Keratinocyte (primary cell): Measurements from ENCODE around the gene VIPR2. TPM values are rescaled to one million over a fixed set of nuclear protein-coding genes. Genes with fewer than 3 reads are reported as not detected.

Source experiments
- DNase-seq: peaks from one replicate; pipeline ENCODE4 v3.0.0-alpha.2; 2011; ENCODE audit warnings: low read depth, missing footprints, low spot score
- FAIRE-seq: peaks from 2 replicates; lab custom pipeline; 2011; peaks lifted over from hg19 to GRCh38; lab: Jason Lieb, UNC
- H2AFZ ChIP-seq: 2 replicates; pipeline ENCODE4 v1.6.0; 2012; ENCODE audit warnings: low read length, control low read depth, inconsistent platforms; ENCODE audit not compliant: control insufficient read depth
- H3K27ac ChIP-seq: 2 replicates; pipeline ENCODE4 v1.5.1; 2011; ENCODE audit warnings: low read length; ENCODE audit not compliant: control insufficient read depth, insufficient read depth
- H3K27me3 ChIP-seq: 3 replicates; pipeline ENCODE4 v1.6.0; 2011; ENCODE audit warnings: low read length; ENCODE audit not compliant: control insufficient read depth, insufficient read depth; ENCODE audit errors: extremely low read depth
- H3K36me3 ChIP-seq, 2 experiments: 2 replicates in 1 of 2; 3 replicates in 1 of 2; pipeline ENCODE4 v1.5.1; 2011; ENCODE audit warnings: low read length in 2 of 2, mild to moderate bottlenecking in 1 of 2; ENCODE audit not compliant: control insufficient read depth in 2 of 2, insufficient read depth in 2 of 2; ENCODE audit errors: extremely low read depth in 1 of 2
- H3K4me1 ChIP-seq: 3 replicates; pipeline ENCODE4 v1.5.1; 2011; ENCODE audit warnings: low read length; ENCODE audit not compliant: control insufficient read depth, insufficient read depth; ENCODE audit errors: extremely low read depth
- H3K4me2 ChIP-seq: 3 replicates; pipeline ENCODE4 v1.6.0; 2011; ENCODE audit warnings: low read depth, low read length; ENCODE audit not compliant: control insufficient read depth, insufficient read depth; ENCODE audit errors: extremely low read depth
- H3K4me3 ChIP-seq, 3 experiments: fragments of 200-600 bp in 1 of 3; sonication (generic) in 1 of 3; 2 replicates in 2 of 3; 3 replicates in 1 of 3; pipeline ENCODE4 v1.5.1; 2011 to 2016; ENCODE audit warnings: low read length in 3 of 3, mild to moderate bottlenecking in 3 of 3, control low read depth in 2 of 3, inconsistent platforms in 1 of 3, low read depth in 1 of 3, mixed read lengths in 1 of 3, mixed run types in 1 of 3, moderate library complexity in 1 of 3; ENCODE audit not compliant: control insufficient read depth in 2 of 3, insufficient read depth in 2 of 3; ENCODE audit errors: extremely low read depth in 1 of 3
- H3K79me2 ChIP-seq: 2 replicates; pipeline ENCODE4 v1.6.0; 2012; ENCODE audit warnings: low read length; ENCODE audit not compliant: control insufficient read depth, insufficient read depth
- H3K9ac ChIP-seq: 3 replicates; pipeline ENCODE4 v1.6.0; 2011; ENCODE audit warnings: low read length; ENCODE audit not compliant: control insufficient read depth, insufficient read depth; ENCODE audit errors: extremely low read depth
- H3K9me1 ChIP-seq: 3 replicates; pipeline ENCODE4 v1.6.0; 2011; ENCODE audit warnings: low read length; ENCODE audit not compliant: control insufficient read depth, insufficient read depth; ENCODE audit errors: extremely low read depth
- H3K9me3 ChIP-seq: 2 replicates; pipeline ENCODE4 v1.5.1; 2012; ENCODE audit warnings: low read depth, low read length; ENCODE audit not compliant: control insufficient read depth
- H4K20me1 ChIP-seq: 3 replicates; pipeline ENCODE4 v1.6.0; 2011; ENCODE audit warnings: low read length; ENCODE audit not compliant: control insufficient read depth, insufficient read depth; ENCODE audit errors: extremely low read depth
- EZH2 ChIP-seq: IDR thresholded peaks from one replicate; pipeline ENCODE4 v1.6.1; 2012; ENCODE audit warnings: inconsistent platforms, mild to moderate bottlenecking, low read length, moderate library complexity
- dilution Hi-C: fragments of 300-500 bp; cut with MboI; formaldehyde crosslinking; loops from one replicate; pipeline ENCODE4 v1.7.0; 2020; ENCODE audit warnings: low sequenced_read_pairs; ENCODE audit not compliant: extremely low pct_ligation_motif_present
- polyA plus RNA-seq, 5 experiments: library from polyadenylated mRNA; depleted of rRNA in 3 of 5; stranded (reverse) in 3 of 5; stranded (forward) in 1 of 5; unstranded in 1 of 5; fragments of >200 nt; gene quantifications; 1 replicate in 1 of 5; 2 replicates in 3 of 5; 3 replicates in 1 of 5; pipeline versions ENCODE4 v1.2.1 to v1.2.3, GENCODE V29; 2011 to 2012; ENCODE audit warnings: missing spikeins in 2 of 5, low read depth in 1 of 5, low replicate concordance in 1 of 5
- TF ChIP-seq, protein P1 (sequence below), 3 experiments: IDR thresholded peaks in 1 of 3; conservative IDR thresholded peaks in 1 of 3; optimal IDR thresholded peaks in 1 of 3; 2 replicates in 2 of 3; 3 replicates in 1 of 3; pipeline versions ENCODE3 to v1.5.1; 2011; ENCODE audit warnings: low read length in 3 of 3, mild to moderate bottlenecking in 3 of 3, moderate library complexity in 2 of 3, control low read depth in 1 of 3, inconsistent platforms in 1 of 3; ENCODE audit not compliant: insufficient read depth in 2 of 3; ENCODE audit errors: extremely low read depth in 1 of 3

Gene VIPR2
- polyA plus RNA-seq, 1 donor (not counting 4 experiments of a cell fraction or from before 2014, with no cell fraction given): not detected

DNA sequence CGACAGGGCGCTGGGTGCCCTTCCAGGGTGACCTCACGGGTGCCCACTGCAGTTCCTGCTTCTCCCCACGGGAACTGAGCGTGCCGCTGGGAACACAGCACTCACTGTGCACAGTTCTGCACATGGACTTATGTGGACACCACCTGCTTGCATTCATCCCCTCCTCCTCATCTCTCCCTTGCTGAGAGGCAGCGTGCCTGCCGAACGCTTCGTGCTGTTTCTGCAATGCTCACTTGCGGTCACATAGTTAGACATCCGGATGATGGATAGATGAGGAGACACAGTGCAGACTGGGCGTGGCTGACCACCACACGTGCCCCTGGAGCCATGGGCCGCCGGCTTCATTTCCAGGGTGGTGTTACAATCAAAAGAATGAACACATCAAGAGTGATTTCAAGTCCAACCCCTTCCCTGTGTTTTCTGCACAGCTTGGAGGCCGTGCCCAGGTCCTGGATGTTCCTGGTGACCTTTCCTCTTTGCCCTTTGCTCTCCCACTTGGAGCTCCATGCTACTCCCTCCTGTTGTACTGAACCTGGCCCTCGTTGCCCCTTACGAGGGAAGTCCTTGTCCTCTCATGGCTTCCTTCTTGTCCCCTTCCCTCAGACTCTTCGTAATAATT, 119.4 kb downstream of the VIPR2 start:
- Histone ChIP-seq H3K36me3 (no peaks in the 10 kb centered on the region), H3K9me1 (no peaks in the 10 kb centered on the region), H3K79me2 (no peaks in the 10 kb centered on the region), H3K9ac (no peak overlapping the region), H3K27ac (no peak overlapping the region), H2AFZ (no peak overlapping the region), H3K27me3 (no peaks in the 10 kb centered on the region), H3K4me2 (no peak overlapping the region), H3K9me3 (peaks cover 9% of the 10 kb centered on the region), H3K4me1 (peaks cover 4% of the 10 kb centered on the region), H4K20me1 (no peaks in the 10 kb centered on the region), H3K4me3 (no peak overlapping the region)
- dilution Hi-C loops: no loop called here
- DNase-seq: no peak
- no peak for FAIRE-seq
- TF ChIP-seq, protein P1, sequence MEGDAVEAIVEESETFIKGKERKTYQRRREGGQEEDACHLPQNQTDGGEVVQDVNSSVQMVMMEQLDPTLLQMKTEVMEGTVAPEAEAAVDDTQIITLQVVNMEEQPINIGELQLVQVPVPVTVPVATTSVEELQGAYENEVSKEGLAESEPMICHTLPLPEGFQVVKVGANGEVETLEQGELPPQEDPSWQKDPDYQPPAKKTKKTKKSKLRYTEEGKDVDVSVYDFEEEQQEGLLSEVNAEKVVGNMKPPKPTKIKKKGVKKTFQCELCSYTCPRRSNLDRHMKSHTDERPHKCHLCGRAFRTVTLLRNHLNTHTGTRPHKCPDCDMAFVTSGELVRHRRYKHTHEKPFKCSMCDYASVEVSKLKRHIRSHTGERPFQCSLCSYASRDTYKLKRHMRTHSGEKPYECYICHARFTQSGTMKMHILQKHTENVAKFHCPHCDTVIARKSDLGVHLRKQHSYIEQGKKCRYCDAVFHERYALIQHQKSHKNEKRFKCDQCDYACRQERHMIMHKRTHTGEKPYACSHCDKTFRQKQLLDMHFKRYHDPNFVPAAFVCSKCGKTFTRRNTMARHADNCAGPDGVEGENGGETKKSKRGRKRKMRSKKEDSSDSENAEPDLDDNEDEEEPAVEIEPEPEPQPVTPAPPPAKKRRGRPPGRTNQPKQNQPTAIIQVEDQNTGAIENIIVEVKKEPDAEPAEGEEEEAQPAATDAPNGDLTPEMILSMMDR (optimal IDR thresholded peaks at IDR 0.05 in 1 of 3, IDR thresholded peaks at IDR 0.05 in 1 of 3, conservative IDR thresholded peaks at IDR 0.05 in 1 of 3; ENCODE audit: extremely low read depth in 1 of 3, insufficient read depth in 2 of 3, low read length in 3 of 3): no peak
- no peak for TF ChIP-seq EZH2

DNA sequence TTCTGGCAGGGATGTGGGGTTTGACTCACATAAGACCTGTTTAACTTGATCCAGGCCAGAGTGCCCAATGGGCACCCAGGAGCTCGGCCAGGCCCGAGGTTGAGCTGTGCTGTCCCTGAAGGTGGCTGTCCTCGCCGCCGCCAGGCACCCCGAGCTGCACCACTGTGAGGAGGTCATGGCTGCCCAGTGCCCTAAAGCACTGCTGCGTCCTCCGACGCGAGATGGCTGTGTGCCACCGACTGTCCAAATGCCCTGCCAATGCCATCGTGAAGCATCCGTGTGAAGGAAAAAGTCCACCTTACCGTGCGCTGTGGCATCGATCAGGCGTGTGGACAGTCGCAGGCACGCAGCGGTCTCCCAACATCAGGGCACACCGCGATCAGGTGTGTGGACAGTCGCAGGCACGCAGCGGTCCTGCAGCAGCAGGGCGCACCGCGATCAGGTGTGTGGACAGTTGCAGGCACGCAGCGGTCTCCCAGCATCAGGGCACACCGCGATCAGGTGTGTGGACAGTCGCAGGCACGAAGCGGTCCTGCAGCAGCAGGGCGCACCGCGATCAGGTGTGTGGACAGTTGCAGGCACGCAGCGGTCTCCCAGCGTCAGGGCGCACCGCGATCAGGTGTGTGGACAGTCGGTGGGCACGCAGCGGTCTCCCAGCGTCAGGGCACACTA, 120.3 kb downstream of the VIPR2 start:
- H2AFZ ChIP-seq: no peak overlapping the region
- H3K4me2 ChIP-seq: no peak overlapping the region
- no peak for TF ChIP-seq EZH2
- TF ChIP-seq, protein P1 (optimal IDR thresholded peaks at IDR 0.05 in 1 of 3, IDR thresholded peaks at IDR 0.05 in 1 of 3, conservative IDR thresholded peaks at IDR 0.05 in 1 of 3; ENCODE audit: extremely low read depth in 1 of 3, insufficient read depth in 2 of 3, low read length in 3 of 3): no peak
- peaks cover 9% of the 10 kb centered on the region for H3K9me3 ChIP-seq
- dilution Hi-C loops: no loop called here
- FAIRE-seq: no peak
- H3K4me3 ChIP-seq: no peak overlapping the region
- no peak for DNase-seq
- no peaks in the 10 kb centered on the region for H3K9me1 ChIP-seq
- H4K20me1 ChIP-seq: no peaks in the 10 kb centered on the region
- no peaks in the 10 kb centered on the region for H3K36me3 ChIP-seq
- no peaks in the 10 kb centered on the region for H3K79me2 ChIP-seq
- peaks cover 4% of the 10 kb centered on the region for H3K4me1 ChIP-seq
- no peak overlapping the region for H3K9ac ChIP-seq
- H3K27me3 ChIP-seq: no peaks in the 10 kb centered on the region
- H3K27ac ChIP-seq: no peak overlapping the region
